Colonic mucosa (tissue), 4 donors: ENCODE data around the gene IMP3. TPM values are rescaled to one million over a fixed set of nuclear protein-coding genes. Genes with fewer than 3 reads are reported as not detected.

Source experiments
- DNase-seq: peaks from one replicate; pipeline ENCODE4 v3.0.0-alpha.2; 2020
- H3K27ac ChIP-seq: fragments of 200-600 bp; one replicate; pipeline ENCODE4 v1.8.0; 2021
- H3K27me3 ChIP-seq: fragments of 200-600 bp; one replicate; pipeline ENCODE4 v1.8.0; 2021
- H3K36me3 ChIP-seq: fragments of 200-600 bp; one replicate; pipeline ENCODE4 v1.8.0; 2021
- H3K4me1 ChIP-seq: fragments of 200-600 bp; one replicate; pipeline ENCODE4 v1.8.0; 2021; ENCODE audit warnings: mild to moderate bottlenecking
- H3K4me3 ChIP-seq: fragments of 200-600 bp; one replicate; pipeline ENCODE4 v1.8.0; 2021
- H3K9ac ChIP-seq, 2 donors: one replicate each; pipeline ENCODE4 v1.7.0; 2013; ENCODE audit warnings: control low read depth in 2 of 2, low read depth in 2 of 2, low read length in 2 of 2
- H3K9me3 ChIP-seq: fragments of 200-600 bp; one replicate; pipeline ENCODE4 v1.8.0; 2021
- intact Hi-C: fragments of 100-400 bp; cut with DNase I; formaldehyde crosslinking; loops from one replicate; pipeline ENCODE4 v1.14.1; 2022
- total RNA-seq, 2 donors: library from RNA; stranded (reverse); fragmentation: NEBNext Ultra II Directional in 1 of 2; extraction: Animal tissue kit (Norgen Biotek cat#: 25700) in 1 of 2; gene quantifications; one replicate each; pipeline ENCODE4 v1.2.1, GENCODE V29; 2021
- TF ChIP-seq, protein P1 (sequence below): fragments of 200-600 bp; IDR thresholded peaks from one replicate; pipeline ENCODE4 v1.8.0; 2022; ENCODE audit warnings: antibody characterized with exemption, mild to moderate bottlenecking
- donor health status: healthy.
- donor health status: DM: no; HTN: no; CAD: no.
- donor health status: DM: no; HTN: no; CAD: no.

The IMP3 gene
- total RNA-seq, 2 donors from 2014 or later, result 55.3 to 94.6 TPM

DNA sequence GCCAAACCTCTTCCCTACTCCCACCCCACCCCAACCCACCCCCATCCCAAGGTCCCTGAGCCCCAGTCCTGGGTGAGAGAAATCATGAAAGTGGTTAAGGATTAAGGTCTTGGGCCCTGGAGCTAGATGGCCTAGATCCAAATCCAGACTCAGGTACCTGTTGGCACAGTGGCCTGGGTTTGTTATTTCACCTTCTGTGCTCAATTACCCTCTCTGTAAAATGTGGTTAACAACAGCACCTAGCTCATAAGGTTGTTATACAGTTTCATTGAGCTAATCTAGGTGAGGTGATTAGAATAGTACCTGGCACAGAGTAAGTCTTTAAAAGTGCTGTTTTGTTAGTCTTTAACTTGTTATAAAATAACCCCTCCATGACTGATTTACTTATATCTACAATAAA is 8.1 kb downstream of the IMP3 start:
- Histone ChIP-seq H3K36me3 (no peaks in the 10 kb centered on the region), H3K4me1 (no peaks in the 10 kb centered on the region), H3K9me3 (no peaks in the 10 kb centered on the region), H3K9ac (no peak overlapping the region), H3K27me3 (no peaks in the 10 kb centered on the region), H3K27ac (no peak overlapping the region), H3K4me3 (no peak overlapping the region)
- no peak for DNase-seq
- intact Hi-C loops, result no loop called here
- TF ChIP-seq, protein P1, sequence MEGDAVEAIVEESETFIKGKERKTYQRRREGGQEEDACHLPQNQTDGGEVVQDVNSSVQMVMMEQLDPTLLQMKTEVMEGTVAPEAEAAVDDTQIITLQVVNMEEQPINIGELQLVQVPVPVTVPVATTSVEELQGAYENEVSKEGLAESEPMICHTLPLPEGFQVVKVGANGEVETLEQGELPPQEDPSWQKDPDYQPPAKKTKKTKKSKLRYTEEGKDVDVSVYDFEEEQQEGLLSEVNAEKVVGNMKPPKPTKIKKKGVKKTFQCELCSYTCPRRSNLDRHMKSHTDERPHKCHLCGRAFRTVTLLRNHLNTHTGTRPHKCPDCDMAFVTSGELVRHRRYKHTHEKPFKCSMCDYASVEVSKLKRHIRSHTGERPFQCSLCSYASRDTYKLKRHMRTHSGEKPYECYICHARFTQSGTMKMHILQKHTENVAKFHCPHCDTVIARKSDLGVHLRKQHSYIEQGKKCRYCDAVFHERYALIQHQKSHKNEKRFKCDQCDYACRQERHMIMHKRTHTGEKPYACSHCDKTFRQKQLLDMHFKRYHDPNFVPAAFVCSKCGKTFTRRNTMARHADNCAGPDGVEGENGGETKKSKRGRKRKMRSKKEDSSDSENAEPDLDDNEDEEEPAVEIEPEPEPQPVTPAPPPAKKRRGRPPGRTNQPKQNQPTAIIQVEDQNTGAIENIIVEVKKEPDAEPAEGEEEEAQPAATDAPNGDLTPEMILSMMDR, result no peak

DNA sequence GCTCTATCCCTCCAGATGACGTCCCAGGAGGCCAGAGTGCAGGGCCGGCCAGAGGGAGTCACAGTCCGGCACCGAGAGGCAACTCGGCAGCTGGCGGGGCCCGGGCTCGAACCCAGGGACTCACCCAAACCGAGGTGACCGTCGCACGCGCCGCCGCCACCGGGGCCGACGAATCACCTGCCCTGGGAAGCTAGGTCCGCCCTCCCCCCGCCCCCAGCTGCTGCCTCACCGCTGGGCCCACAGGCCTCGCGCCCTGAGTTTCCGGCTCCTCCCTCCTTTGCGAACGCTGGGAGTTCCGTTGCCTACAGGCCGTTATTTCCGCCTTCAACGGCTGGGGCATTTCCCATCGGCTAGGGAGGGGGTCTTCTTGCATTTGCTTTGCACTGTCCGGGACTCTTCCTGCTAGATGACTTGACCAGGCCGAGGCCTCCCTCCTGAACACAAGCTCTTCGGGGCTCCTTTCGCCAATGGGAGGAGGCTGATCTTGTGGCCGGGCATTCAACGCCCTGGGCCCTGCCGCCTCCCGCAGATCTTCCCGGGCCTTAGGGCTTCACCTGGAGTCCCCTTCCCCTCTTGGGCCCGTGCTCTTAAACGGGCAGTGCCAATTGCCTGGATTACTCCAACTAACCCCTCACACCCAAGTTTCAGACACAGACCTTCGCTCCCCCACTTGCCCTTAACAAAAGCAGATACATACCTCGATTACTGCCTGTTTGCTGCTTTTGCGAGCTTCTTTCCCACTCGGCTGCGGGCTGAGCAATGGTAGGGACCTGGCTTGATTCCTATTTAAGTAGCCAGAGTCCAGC is 14.3 kb downstream of the IMP3 start, which contains the start of gene SNUPN:
TSS of gene SNUPN (minus strand) at position 184 of the 806 bp plus-strand sequence. CDS start 4,674 bp downstream, outside the sequence.
- peak within 1 kb of the TSS; percentile 91 for H3K27ac ChIP-seq
- H3K4me3 ChIP-seq, result peak within 1 kb of the TSS; percentile 81
- H3K27me3 ChIP-seq, result no peaks in the 10 kb centered on the region
- no peaks in the 10 kb centered on the region for H3K36me3 ChIP-seq
- DNase-seq, result peak; percentile 96
- H3K4me1 ChIP-seq, result no peaks in the 10 kb centered on the region
- TF ChIP-seq, protein P1, result no peak
- no peaks in the 10 kb centered on the region for H3K9me3 ChIP-seq
- H3K9ac ChIP-seq, result peak within 1 kb of the TSS; percentile 83 to 91
- intact Hi-C loops, result no loop called here

DNA sequence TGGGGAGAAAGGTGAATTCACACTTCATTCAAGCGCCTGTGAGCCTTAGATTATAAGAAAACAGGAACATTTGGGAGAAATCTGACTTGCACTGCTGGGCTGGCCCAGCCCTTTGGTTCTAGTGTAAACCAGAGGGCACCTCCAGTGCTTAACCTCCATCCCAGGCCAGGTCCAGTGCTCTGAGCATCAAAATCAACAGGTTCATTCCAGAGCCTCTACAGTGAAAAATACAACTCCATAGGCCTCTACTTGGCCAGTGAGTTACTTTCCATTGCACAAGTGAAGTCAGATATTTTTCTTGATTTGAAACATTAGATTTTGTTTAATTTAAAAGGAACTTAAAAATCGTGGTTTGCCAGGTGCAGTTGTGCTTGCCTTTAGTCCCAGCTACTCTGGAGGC is 17.5 kb downstream of the IMP3 start:
- H3K36me3 ChIP-seq, result no peaks in the 10 kb centered on the region
- TF ChIP-seq, protein P1, result no peak
- no peaks in the 10 kb centered on the region for H3K27me3 ChIP-seq
- DNase-seq, result no peak
- H3K27ac ChIP-seq, result no peak overlapping the region
- H3K9ac ChIP-seq, result no peak overlapping the region
- H3K4me1 ChIP-seq, result no peaks in the 10 kb centered on the region
- no peak overlapping the region for H3K4me3 ChIP-seq
- H3K9me3 ChIP-seq, result no peaks in the 10 kb centered on the region
- intact Hi-C loops, result no loop called here

DNA sequence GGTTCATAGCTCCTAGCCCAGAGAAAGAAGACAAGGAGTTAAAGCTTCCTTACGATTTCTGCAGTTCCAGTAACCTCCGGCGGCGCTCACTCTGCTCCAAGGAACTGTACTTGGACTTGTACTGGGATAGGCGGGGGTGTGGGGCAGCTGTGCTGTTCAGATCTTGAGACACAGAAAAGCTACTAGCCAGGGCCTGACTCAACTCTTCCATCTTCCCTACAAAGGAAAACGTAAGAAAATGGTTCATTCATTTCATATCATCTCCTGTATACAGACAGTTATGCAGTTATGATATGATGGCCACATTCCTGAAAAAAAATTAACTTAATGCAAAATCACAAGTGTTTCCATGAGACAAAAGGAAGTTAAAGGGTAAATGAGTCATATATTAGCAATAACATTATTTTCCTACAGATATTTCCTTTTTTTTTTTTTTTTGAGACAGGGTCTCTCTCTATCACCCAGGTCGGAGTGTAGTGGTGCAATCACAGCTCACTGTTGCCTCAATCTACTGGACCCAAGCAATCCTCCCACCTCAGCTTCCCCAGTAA is 19.1 kb downstream of the IMP3 start:
- TF ChIP-seq, protein P1, result no peak
- H3K27ac ChIP-seq, result peak overlapping the region; percentile 53
- no peaks in the 10 kb centered on the region for H3K27me3 ChIP-seq
- H3K9ac ChIP-seq, result peak overlapping the region in 1 of 2 donors; percentile 67
- no peaks in the 10 kb centered on the region for H3K36me3 ChIP-seq
- no peak overlapping the region for H3K4me3 ChIP-seq
- peak; percentile 54 for DNase-seq
- intact Hi-C loops, result no loop called here
- no peaks in the 10 kb centered on the region for H3K9me3 ChIP-seq
- no peaks in the 10 kb centered on the region for H3K4me1 ChIP-seq

DNA sequence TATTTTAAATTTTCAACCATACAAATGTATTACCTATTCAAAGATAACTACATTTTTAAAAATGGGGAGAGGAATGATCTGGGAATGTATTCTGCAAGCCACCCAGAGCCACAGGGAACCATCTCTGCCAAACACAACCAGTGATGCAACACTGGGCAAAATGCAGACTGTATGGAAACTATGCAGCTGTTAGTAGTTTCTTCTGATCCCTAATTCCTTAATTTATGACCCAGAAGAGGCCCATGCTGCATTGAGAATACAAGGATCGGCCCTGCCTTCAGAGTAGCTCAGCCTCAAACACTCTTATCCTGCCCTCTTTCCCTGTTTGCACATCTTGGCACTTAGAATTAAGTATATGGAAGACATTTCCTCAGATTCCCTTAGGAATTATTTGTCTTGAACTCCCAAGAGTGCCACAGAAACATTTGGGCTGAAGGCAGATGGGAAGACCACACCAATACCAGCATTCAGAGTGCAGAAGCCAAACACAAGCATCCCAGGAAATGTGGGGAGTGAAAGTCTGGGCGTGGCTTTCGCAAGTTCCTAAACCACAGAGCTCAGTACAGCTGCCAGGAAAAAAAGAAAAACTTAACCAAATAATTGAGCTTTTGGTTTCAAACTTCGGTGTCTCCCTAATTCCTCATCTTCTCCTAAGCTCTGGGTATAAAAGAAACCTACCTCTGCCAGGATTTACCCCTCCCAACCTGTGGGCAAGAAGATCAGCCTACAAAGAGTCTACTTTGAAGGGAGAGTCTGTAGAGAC is 19.8 kb downstream of the IMP3 start:
- intact Hi-C loops, result no loop called here
- H3K4me3 ChIP-seq, result no peak overlapping the region
- H3K9me3 ChIP-seq, result no peaks in the 10 kb centered on the region
- peak overlapping the region; percentile 27 to 67 for H3K9ac ChIP-seq
- no peaks in the 10 kb centered on the region for H3K27me3 ChIP-seq
- TF ChIP-seq, protein P1, result no peak
- no peaks in the 10 kb centered on the region for H3K4me1 ChIP-seq
- H3K27ac ChIP-seq, result peak overlapping the region; percentile 53
- DNase-seq, result no peak
- H3K36me3 ChIP-seq, result no peaks in the 10 kb centered on the region
